NAMALWA (cell line): ENCODE data around the gene RNF220.
A peak's percentile ranks its signal among the peaks of the same experiment; 100 is the strongest.

Experiments
- DNase-seq: peaks from one replicate; pipeline ENCODE4 v3.0.0-alpha.2; 2015; ENCODE audit warnings: low spot score

RNF220 gene

GRCh38 chr1:44405031-44405797 is at the start of gene RNF220:
RNF220 (plus strand) TSS chr1:44405255.
- no peak for DNase-seq

GRCh38 chr1:44355582-44356305 is 49.3 kb upstream of the RNF220 start:
- DNase-seq: no peak

GRCh38 chr1:44357710-44358109 is 47.3 kb upstream of the RNF220 start:
- no peak for DNase-seq

GRCh38 chr1:44359234-44359935 is 45.7 kb upstream of the RNF220 start:
- no peak for DNase-seq

GRCh38 chr1:44361478-44361877 is 43.6 kb upstream of the RNF220 start:
- DNase-seq: no peak

- DNase-seq: no peak
Observed at GRCh38 chr1:44366371-44366975, 38.6 kb upstream of the RNF220 start.

- DNase-seq: no peak
Observed at GRCh38 chr1:44367944-44368343, 37.1 kb upstream of the RNF220 start.

- no peak for DNase-seq
Observed at GRCh38 chr1:44368471-44369151, 36.4 kb upstream of the RNF220 start.

GRCh38 chr1:44371206-44371605 is 33.8 kb upstream of the RNF220 start:
- no peak for DNase-seq

GRCh38 chr1:44375547-44375946 is 29.5 kb upstream of the RNF220 start:
- no peak for DNase-seq

- peak; percentile 66 for DNase-seq
Observed at GRCh38 chr1:44377925-44378784, 26.9 kb upstream of the RNF220 start.

- DNase-seq: no peak
Observed at GRCh38 chr1:44380666-44381177, 24.3 kb upstream of the RNF220 start.

- no peak for DNase-seq
Observed at GRCh38 chr1:44388551-44388950, 16.5 kb upstream of the RNF220 start.

GRCh38 chr1:44389437-44389836 is 15.6 kb upstream of the RNF220 start:
- DNase-seq: no peak

GRCh38 chr1:44390277-44390676 is 14.8 kb upstream of the RNF220 start:
- DNase-seq: no peak

GRCh38 chr1:44401256-44402228 is 3.5 kb upstream of the RNF220 start:
- no peak for DNase-seq

- DNase-seq: no peak
Observed at GRCh38 chr1:44405798-44406736, 1.0 kb downstream of the RNF220 start.

GRCh38 chr1:44406737-44407429 is 1.8 kb downstream of the RNF220 start:
- DNase-seq: no peak
